Duodenal mucosa (tissue), 2 donors: Measurements from ENCODE around the gene ABCC6.

Experiments used
- H3K27ac ChIP-seq: one replicate; pipeline ENCODE4 v1.7.0; 2013; ENCODE audit warnings: low read depth, low read length
- H3K27me3 ChIP-seq, 2 donors: one replicate each; pipeline ENCODE4 v1.7.0; 2013; ENCODE audit warnings: low read length in 2 of 2, control low read depth in 1 of 2; ENCODE audit not compliant: insufficient read depth in 2 of 2, control insufficient read depth in 1 of 2
- H3K36me3 ChIP-seq, 2 donors: one replicate each; pipeline ENCODE4 v1.7.0; 2013; ENCODE audit warnings: low read length in 2 of 2, control low read depth in 1 of 2; ENCODE audit not compliant: insufficient read depth in 2 of 2, control insufficient read depth in 1 of 2
- H3K4me1 ChIP-seq, 2 donors: one replicate each; pipeline ENCODE4 v1.7.0; 2013; ENCODE audit warnings: low read length in 2 of 2, control low read depth in 1 of 2; ENCODE audit not compliant: insufficient read depth in 2 of 2, control insufficient read depth in 1 of 2
- H3K4me3 ChIP-seq, 2 donors: one replicate each; pipeline ENCODE4 v1.7.0; 2013; ENCODE audit warnings: low read length in 2 of 2, low read depth in 1 of 2
- H3K9ac ChIP-seq, 2 donors: one replicate each; pipeline ENCODE4 v1.7.0; 2013; ENCODE audit warnings: low read length in 2 of 2, low read depth in 1 of 2
- H3K9me3 ChIP-seq, 2 donors: one replicate each; pipeline ENCODE4 v1.7.0; 2013; ENCODE audit warnings: low read length in 2 of 2, control low read depth in 1 of 2; ENCODE audit not compliant: control insufficient read depth in 1 of 2

ABCC6 gene

GRCh38 chr16:16099320-16099719, 124.0 kb downstream of the ABCC6 start:
- no peak overlapping the region for H3K4me3 ChIP-seq
- no peaks in the 10 kb centered on the region for H3K4me1 ChIP-seq
- H3K9me3 ChIP-seq, result no peaks in the 10 kb centered on the region
- H3K27ac ChIP-seq, result no peak overlapping the region
- H3K27me3 ChIP-seq, result no peaks in the 10 kb centered on the region
- H3K36me3 ChIP-seq, result peaks cover 8 to 33% of the 10 kb centered on the region in 2 donors
- no peak overlapping the region for H3K9ac ChIP-seq
